Upper lobe of left lung (tissue), 4 donors: Measurements from ENCODE around the gene TM9SF2.

Experiments
- EP300 ChIP-seq, 4 donors: sonication (generic); formaldehyde crosslinking; IDR thresholded peaks; one replicate each; pipeline ENCODE4 v1.5.1; 2017; ENCODE audit warnings: antibody characterized with exemption in 4 of 4, control low read depth in 2 of 4
- POLR2A ChIP-seq, 4 donors: fragments of 450-650 bp; IDR thresholded peaks; one replicate each; pipeline ENCODE4 v1.5.1; 2016 to 2017; ENCODE audit warnings: antibody characterized with exemption in 4 of 4, mild to moderate bottlenecking in 2 of 4
- POLR2AphosphoS5 ChIP-seq, 2 donors: sonication (generic); formaldehyde crosslinking; IDR thresholded peaks; one replicate each; pipeline ENCODE4 v1.5.1; 2017; ENCODE audit warnings: antibody characterized with exemption in 2 of 2
- TF ChIP-seq, protein P1 (sequence below), 6 experiments: fragments of 450-650 bp in 4 of 6; fragments of 200-600 bp in 2 of 6; sonication (generic) in 2 of 6; IDR thresholded peaks; one replicate each; pipeline ENCODE4 v1.5.1; 2016 to 2019; ENCODE audit warnings: antibody characterized with exemption in 6 of 6

DNA sequence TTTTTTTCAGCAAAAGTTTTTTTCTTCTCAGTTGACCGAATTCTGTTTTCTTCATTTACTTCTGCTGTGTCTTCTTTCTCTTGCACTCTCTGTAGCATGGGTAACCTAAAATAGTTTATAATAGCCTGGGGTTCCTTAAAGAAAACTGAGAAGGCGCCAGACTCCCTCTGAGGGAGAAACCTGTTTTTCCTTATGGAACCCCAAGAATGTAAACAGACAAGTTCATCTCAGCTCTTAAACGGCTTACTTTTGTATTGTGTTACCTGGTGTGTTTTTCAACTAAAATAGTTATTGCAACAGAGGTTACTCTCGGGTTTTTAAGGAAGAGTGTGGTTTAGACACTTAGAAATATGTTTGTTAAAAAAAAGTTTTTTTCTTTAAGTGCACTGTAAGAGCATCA, 23.8 kb upstream of the TM9SF2 start:
- TF ChIP-seq, protein P1, sequence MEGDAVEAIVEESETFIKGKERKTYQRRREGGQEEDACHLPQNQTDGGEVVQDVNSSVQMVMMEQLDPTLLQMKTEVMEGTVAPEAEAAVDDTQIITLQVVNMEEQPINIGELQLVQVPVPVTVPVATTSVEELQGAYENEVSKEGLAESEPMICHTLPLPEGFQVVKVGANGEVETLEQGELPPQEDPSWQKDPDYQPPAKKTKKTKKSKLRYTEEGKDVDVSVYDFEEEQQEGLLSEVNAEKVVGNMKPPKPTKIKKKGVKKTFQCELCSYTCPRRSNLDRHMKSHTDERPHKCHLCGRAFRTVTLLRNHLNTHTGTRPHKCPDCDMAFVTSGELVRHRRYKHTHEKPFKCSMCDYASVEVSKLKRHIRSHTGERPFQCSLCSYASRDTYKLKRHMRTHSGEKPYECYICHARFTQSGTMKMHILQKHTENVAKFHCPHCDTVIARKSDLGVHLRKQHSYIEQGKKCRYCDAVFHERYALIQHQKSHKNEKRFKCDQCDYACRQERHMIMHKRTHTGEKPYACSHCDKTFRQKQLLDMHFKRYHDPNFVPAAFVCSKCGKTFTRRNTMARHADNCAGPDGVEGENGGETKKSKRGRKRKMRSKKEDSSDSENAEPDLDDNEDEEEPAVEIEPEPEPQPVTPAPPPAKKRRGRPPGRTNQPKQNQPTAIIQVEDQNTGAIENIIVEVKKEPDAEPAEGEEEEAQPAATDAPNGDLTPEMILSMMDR (IDR thresholded peaks at IDR 0.05) = no peak
- TF ChIP-seq POLR2A (IDR thresholded peaks at IDR 0.05) (no peak), EP300 (IDR thresholded peaks at IDR 0.05) (no peak), POLR2AphosphoS5 (IDR thresholded peaks at IDR 0.05) (no peak)
